HL-60 (cell line): ENCODE data around the gene UGCG.

Source experiments
- DNase-seq, 2 experiments: peaks; one replicate each; pipeline ENCODE4 v3.0.0-alpha.2; 2010 to 2020; ENCODE audit warnings: low read depth in 1 of 2, low spot score in 1 of 2
- H3K27ac ChIP-seq: fragments of 250-450 bp; sonication (Bioruptor Pico); replicated peaks from 2 replicates; pipeline ENCODE4 v1.5.1; 2020; ENCODE audit warnings: mild to moderate bottlenecking, moderate library complexity
- H3K27me3 ChIP-seq: fragments of 250-450 bp; sonication (Bioruptor Pico); 2 replicates; pipeline ENCODE4 v1.5.1; 2021; ENCODE audit warnings: mild to moderate bottlenecking, moderate library complexity; ENCODE audit not compliant: insufficient read depth, poor library complexity, severe bottlenecking
- H3K4me3 ChIP-seq: replicated peaks from 2 replicates; pipeline ENCODE4 v1.5.1; 2011; ENCODE audit warnings: mild to moderate bottlenecking, control low read depth, low read length; ENCODE audit not compliant: insufficient read depth
- GABPA ChIP-seq: IDR thresholded peaks from 2 replicates; pipeline ENCODE4 v1.6.1; 2012; ENCODE audit warnings: low read depth
- POLR2AphosphoS5 ChIP-seq: IDR thresholded peaks from 2 replicates; pipeline ENCODE4 v1.6.1; 2012; ENCODE audit warnings: low read depth
- SPI1 ChIP-seq: IDR thresholded peaks from 2 replicates; pipeline ENCODE4 v1.6.1; 2012; ENCODE audit warnings: low read depth, mild to moderate bottlenecking, borderline replicate concordance
- TF ChIP-seq, protein P1 (sequence below): IDR thresholded peaks from 2 replicates; pipeline ENCODE4 v1.6.1; 2012; ENCODE audit warnings: low read depth; ENCODE audit not compliant: insufficient replicate concordance
- TF ChIP-seq, protein P2 (sequence below): IDR thresholded peaks from one replicate; pipeline ENCODE4 v1.5.1; 2011; ENCODE audit warnings: low read length, control low read depth, inconsistent platforms; ENCODE audit not compliant: insufficient read depth

UGCG gene

DNA sequence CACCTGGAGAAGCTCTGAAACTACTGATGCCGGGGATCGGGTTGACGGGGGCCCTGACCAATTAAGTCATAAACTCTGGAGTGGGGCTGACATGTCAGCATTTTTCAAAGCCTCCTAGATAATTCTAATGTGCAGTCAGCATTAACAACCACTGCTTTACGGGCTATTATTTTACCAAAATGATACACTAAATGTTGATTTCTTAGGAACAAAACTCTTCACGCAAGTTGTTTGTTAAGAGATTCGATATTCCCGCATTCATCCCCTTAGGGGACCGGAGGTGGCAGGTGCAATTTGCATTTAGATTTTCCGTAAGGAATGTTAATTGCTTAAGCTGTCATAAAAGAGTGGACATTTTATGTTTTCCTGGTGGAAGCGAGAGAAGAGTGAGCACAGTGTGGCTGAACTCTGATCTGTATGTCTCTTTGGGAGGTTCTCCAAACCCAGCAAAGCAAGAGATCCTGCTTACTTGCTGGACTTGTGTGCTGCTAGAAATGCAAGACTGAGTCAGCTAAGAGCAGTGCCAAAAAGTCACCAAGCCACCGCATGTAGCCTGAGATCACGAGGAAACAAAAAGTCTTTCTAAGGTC lies 77.6 kb downstream of the UGCG start:
- H3K4me3 ChIP-seq, result no peak overlapping the region
- DNase-seq, result no peak
- TF ChIP-seq POLR2AphosphoS5 (no peak), GABPA (no peak), SPI1 (no peak)
- TF ChIP-seq, protein P1, sequence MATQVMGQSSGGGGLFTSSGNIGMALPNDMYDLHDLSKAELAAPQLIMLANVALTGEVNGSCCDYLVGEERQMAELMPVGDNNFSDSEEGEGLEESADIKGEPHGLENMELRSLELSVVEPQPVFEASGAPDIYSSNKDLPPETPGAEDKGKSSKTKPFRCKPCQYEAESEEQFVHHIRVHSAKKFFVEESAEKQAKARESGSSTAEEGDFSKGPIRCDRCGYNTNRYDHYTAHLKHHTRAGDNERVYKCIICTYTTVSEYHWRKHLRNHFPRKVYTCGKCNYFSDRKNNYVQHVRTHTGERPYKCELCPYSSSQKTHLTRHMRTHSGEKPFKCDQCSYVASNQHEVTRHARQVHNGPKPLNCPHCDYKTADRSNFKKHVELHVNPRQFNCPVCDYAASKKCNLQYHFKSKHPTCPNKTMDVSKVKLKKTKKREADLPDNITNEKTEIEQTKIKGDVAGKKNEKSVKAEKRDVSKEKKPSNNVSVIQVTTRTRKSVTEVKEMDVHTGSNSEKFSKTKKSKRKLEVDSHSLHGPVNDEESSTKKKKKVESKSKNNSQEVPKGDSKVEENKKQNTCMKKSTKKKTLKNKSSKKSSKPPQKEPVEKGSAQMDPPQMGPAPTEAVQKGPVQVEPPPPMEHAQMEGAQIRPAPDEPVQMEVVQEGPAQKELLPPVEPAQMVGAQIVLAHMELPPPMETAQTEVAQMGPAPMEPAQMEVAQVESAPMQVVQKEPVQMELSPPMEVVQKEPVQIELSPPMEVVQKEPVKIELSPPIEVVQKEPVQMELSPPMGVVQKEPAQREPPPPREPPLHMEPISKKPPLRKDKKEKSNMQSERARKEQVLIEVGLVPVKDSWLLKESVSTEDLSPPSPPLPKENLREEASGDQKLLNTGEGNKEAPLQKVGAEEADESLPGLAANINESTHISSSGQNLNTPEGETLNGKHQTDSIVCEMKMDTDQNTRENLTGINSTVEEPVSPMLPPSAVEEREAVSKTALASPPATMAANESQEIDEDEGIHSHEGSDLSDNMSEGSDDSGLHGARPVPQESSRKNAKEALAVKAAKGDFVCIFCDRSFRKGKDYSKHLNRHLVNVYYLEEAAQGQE, result no peak
- TF ChIP-seq, protein P2, sequence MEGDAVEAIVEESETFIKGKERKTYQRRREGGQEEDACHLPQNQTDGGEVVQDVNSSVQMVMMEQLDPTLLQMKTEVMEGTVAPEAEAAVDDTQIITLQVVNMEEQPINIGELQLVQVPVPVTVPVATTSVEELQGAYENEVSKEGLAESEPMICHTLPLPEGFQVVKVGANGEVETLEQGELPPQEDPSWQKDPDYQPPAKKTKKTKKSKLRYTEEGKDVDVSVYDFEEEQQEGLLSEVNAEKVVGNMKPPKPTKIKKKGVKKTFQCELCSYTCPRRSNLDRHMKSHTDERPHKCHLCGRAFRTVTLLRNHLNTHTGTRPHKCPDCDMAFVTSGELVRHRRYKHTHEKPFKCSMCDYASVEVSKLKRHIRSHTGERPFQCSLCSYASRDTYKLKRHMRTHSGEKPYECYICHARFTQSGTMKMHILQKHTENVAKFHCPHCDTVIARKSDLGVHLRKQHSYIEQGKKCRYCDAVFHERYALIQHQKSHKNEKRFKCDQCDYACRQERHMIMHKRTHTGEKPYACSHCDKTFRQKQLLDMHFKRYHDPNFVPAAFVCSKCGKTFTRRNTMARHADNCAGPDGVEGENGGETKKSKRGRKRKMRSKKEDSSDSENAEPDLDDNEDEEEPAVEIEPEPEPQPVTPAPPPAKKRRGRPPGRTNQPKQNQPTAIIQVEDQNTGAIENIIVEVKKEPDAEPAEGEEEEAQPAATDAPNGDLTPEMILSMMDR, result no peak
- no peak overlapping the region for H3K27ac ChIP-seq
- H3K27me3 ChIP-seq, result no peaks in the 10 kb centered on the region

DNA sequence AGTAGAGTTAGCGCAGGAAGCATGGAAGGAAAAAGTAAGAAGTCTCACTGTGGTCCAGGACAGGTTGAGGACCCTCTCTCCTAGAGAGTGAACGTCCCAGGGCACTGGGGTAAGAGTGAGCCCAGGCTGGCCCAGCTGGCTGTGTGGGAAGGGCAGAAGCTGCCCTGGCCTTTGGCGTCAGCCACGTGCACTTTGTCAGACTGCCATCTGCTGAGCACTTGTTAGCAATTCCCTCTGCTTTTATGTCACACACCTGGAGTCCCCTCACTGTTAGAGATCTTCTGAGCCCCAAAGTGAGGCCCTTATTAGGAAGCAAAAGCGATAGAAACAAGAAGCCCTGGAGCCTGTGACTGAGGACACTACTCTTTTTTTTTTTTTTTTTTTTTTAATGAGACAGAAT lies 79.1 kb downstream of the UGCG start:
- no peak overlapping the region for H3K4me3 ChIP-seq
- peak in 1 of 2 experiments; percentile 18 for DNase-seq
- no peak for TF ChIP-seq POLR2AphosphoS5
- TF ChIP-seq, protein P2, result no peak
- TF ChIP-seq, protein P1, result no peak
- TF ChIP-seq GABPA, result no peak
- no peak for TF ChIP-seq SPI1
- no peak overlapping the region for H3K27ac ChIP-seq
- H3K27me3 ChIP-seq, result no peaks in the 10 kb centered on the region

DNA sequence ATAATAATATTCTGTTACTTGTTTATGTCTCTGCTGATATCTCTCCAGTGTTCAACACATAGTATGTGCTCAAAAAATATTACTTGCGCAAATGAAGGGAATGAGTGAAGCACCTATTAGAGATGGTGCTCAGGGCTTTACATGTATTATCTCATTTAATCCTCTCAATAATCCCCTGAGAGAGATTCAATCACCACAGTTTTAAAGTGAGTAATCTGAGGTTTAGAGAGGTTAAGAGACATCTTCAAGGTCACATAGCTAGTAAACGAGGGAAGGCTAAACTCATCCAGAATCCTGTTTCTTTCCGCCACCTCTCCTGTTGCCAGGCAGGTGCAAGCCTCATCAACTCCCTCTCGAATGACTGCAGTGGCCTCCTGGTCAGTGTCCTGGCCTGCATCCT lies 82.0 kb downstream of the UGCG start:
- H3K27ac ChIP-seq, result no peak overlapping the region
- TF ChIP-seq SPI1 (no peak), GABPA (no peak), POLR2AphosphoS5 (no peak)
- TF ChIP-seq, protein P2, result no peak
- TF ChIP-seq, protein P1, result no peak
- no peak for DNase-seq

More for the DNA sequence above, 82.0 kb downstream of the UGCG start:
- H3K4me3 ChIP-seq, result no peak overlapping the region
- H3K27me3 ChIP-seq, result no peaks in the 10 kb centered on the region
